Activated CD8-positive, alpha-beta memory T cell treated with anti-CD3 and anti-CD28 coated beads for 48 hours (primary cell): ENCODE data around the gene GAK.
"Not testable (repeated sequence)": the region's sequence is repeated elsewhere in the genome, so short reads cannot be mapped to it uniquely, and the experiment has no call there.

Experiments used
- DNase-seq, 3 experiments: peaks; one replicate each; pipeline ENCODE4 v3.0.0-alpha.2; 2020; ENCODE audit warnings: low read depth in 2 of 3, low spot score in 2 of 3

The GAK gene

GRCh38 chr4:929096-929765 is 2.9 kb downstream of the GAK start:
- no peak for DNase-seq

- not testable (repeated sequence) for DNase-seq
These were observed 4.5 kb downstream of the GAK start for GRCh38 chr4:927566-927965.

GRCh38 chr4:926538-926937 is 5.6 kb downstream of the GAK start:
- DNase-seq, result no peak

- no peak for DNase-seq
These were observed 6.2 kb downstream of the GAK start for GRCh38 chr4:925771-926500.

- no peak for DNase-seq
These were observed 6.9 kb downstream of the GAK start for GRCh38 chr4:925171-925570.

- DNase-seq, result no peak
These were observed 7.7 kb downstream of the GAK start for GRCh38 chr4:924107-925096.

GRCh38 chr4:921830-922331 is 10.2 kb downstream of the GAK start:
- no peak for DNase-seq

- not testable (repeated sequence) for DNase-seq
These were observed 13.0 kb downstream of the GAK start for GRCh38 chr4:919004-919680.

GRCh38 chr4:918591-918990 is 13.5 kb downstream of the GAK start:
- DNase-seq, result not testable (repeated sequence)

- no peak for DNase-seq
These were observed 14.1 kb downstream of the GAK start for GRCh38 chr4:917992-918391.

- no peak for DNase-seq
These were observed 14.7 kb downstream of the GAK start for GRCh38 chr4:917466-917865.

GRCh38 chr4:915595-915994 is 16.5 kb downstream of the GAK start:
- no peak for DNase-seq

- DNase-seq, result no peak
These were observed 17.1 kb downstream of the GAK start for GRCh38 chr4:915041-915474.

GRCh38 chr4:914531-914930 is 17.6 kb downstream of the GAK start:
- DNase-seq, result no peak

- no peak for DNase-seq
These were observed 18.9 kb downstream of the GAK start for GRCh38 chr4:913280-913618.

- DNase-seq, result no peak
These were observed 19.4 kb downstream of the GAK start for GRCh38 chr4:912548-913279.

GRCh38 chr4:911871-912490 is 20.1 kb downstream of the GAK start:
- no peak for DNase-seq

- no peak for DNase-seq
These were observed 20.8 kb downstream of the GAK start for GRCh38 chr4:911221-911751.

- no peak for DNase-seq
These were observed 21.6 kb downstream of the GAK start for GRCh38 chr4:910366-911091.
